OCI-LY1 (cell line): ENCODE data around the gene LTBP4.

ENCODE experiments used
- H2AFZ ChIP-seq: fragments of 200-600 bp; sonication (generic), shearing (Covaris generic); 2 replicates; pipeline ENCODE4 v1.6.0; 2014; ENCODE audit warnings: antibody characterized with exemption, mild to moderate bottlenecking, low read length
- H3F3A ChIP-seq: fragments of 200-600 bp; sonication (generic), shearing (Covaris generic); 2 replicates; pipeline ENCODE4 v1.6.0; 2014; ENCODE audit warnings: mild to moderate bottlenecking, antibody characterized with exemption, low read length, moderate library complexity; ENCODE audit not compliant: insufficient read depth
- H3K27ac ChIP-seq: fragments of 200-600 bp; sonication (generic); 2 replicates; pipeline ENCODE4 v1.5.1; 2014; ENCODE audit warnings: low read length, mixed run types, mild to moderate bottlenecking, low read depth; ENCODE audit not compliant: poor library complexity, severe bottlenecking
- H3K27me3 ChIP-seq: fragments of 200-600 bp; sonication (generic); 2 replicates; pipeline ENCODE4 v1.6.0; 2014; ENCODE audit warnings: antibody characterized with exemption, mild to moderate bottlenecking, low read length, moderate library complexity; ENCODE audit not compliant: insufficient read depth
- H3K36me3 ChIP-seq: fragments of 200-600 bp; sonication (generic); 2 replicates; pipeline ENCODE4 v1.6.1; 2014; ENCODE audit warnings: mild to moderate bottlenecking, antibody characterized with exemption, low read length, moderate library complexity, mixed read lengths; ENCODE audit not compliant: insufficient read depth
- H3K4me1 ChIP-seq: fragments of 200-600 bp; sonication (generic); 2 replicates; pipeline ENCODE4 v1.5.1; 2014; ENCODE audit warnings: mild to moderate bottlenecking, low read length, moderate library complexity; ENCODE audit not compliant: insufficient read depth, severe bottlenecking
- H3K4me2 ChIP-seq: fragments of 200-600 bp; sonication (generic), shearing (Covaris generic); 2 replicates; pipeline ENCODE4 v1.6.1; 2014; ENCODE audit warnings: low read length
- H3K4me3 ChIP-seq: fragments of 200-600 bp; sonication (generic); 2 replicates; pipeline ENCODE4 v1.5.1; 2014; ENCODE audit warnings: low read length, low read depth, mild to moderate bottlenecking, mixed read lengths; ENCODE audit not compliant: poor library complexity, severe bottlenecking
- H3K79me2 ChIP-seq: fragments of 200-600 bp; shearing (Covaris generic); 2 replicates; pipeline ENCODE4 v1.6.1; 2016; ENCODE audit warnings: mixed run types, low read length, mixed read lengths; ENCODE audit not compliant: insufficient read depth
- H3K9ac ChIP-seq: fragments of 200-600 bp; sonication (generic), shearing (Covaris generic); 2 replicates; pipeline ENCODE4 v1.6.1; 2014; ENCODE audit warnings: mild to moderate bottlenecking, low read length, mixed read lengths
- H3K9me2 ChIP-seq: fragments of 200-600 bp; sonication (generic), shearing (Covaris generic); 2 replicates; pipeline ENCODE4 v1.6.1; 2014; ENCODE audit warnings: low read depth, mild to moderate bottlenecking, low read length, mixed read lengths
- H3K9me3 ChIP-seq: fragments of 200-600 bp; shearing (Covaris generic); 2 replicates; pipeline ENCODE4 v1.6.1; 2014; ENCODE audit warnings: low read length, mixed read lengths
- H4K20me1 ChIP-seq: fragments of 200-600 bp; sonication (generic), shearing (Covaris generic); 2 replicates; pipeline ENCODE4 v1.6.0; 2016; ENCODE audit warnings: mild to moderate bottlenecking, low read length; ENCODE audit not compliant: insufficient read depth
- CTCF ChIP-seq: fragments of 200-600 bp; sonication (generic), shearing (Covaris generic); IDR thresholded peaks from 2 replicates; pipeline ENCODE4 v1.5.1; 2017; ENCODE audit warnings: mild to moderate bottlenecking, antibody characterized with exemption, low read length, moderate library complexity, mixed read lengths
- EZH2 ChIP-seq: fragments of 200-600 bp; sonication (generic), shearing (Covaris generic); IDR thresholded peaks from 2 replicates; pipeline ENCODE4 v1.8.0; 2017; ENCODE audit warnings: borderline replicate concordance, mixed run types, mild to moderate bottlenecking, antibody characterized with exemption, low read length, moderate library complexity, mixed read lengths

LTBP4 gene

GRCh38 chr19:40619333-40620160, 18.4 kb downstream of the LTBP4 start:
- no peaks in the 10 kb centered on the region for H3F3A ChIP-seq
- no peak overlapping the region for H3K4me3 ChIP-seq
- no peak overlapping the region for H3K27ac ChIP-seq
- no peaks in the 10 kb centered on the region for H4K20me1 ChIP-seq
- H3K79me2 ChIP-seq = no peaks in the 10 kb centered on the region
- H3K4me2 ChIP-seq = no peak overlapping the region
- peaks cover 69% of the 10 kb centered on the region for H3K36me3 ChIP-seq
- H3K4me1 ChIP-seq = peaks cover 8% of the 10 kb centered on the region
- no peaks in the 10 kb centered on the region for H3K9me2 ChIP-seq
- no peaks in the 10 kb centered on the region for H3K9me3 ChIP-seq
- TF ChIP-seq EZH2 (no peak), CTCF (no peak)
- no peak overlapping the region for H3K9ac ChIP-seq
- H3K27me3 ChIP-seq = no peaks in the 10 kb centered on the region
- H2AFZ ChIP-seq = no peak overlapping the region

GRCh38 chr19:40620161-40620485, 19.0 kb downstream of the LTBP4 start:
- H3K27me3 ChIP-seq = no peaks in the 10 kb centered on the region
- H4K20me1 ChIP-seq = no peaks in the 10 kb centered on the region
- no peak overlapping the region for H3K27ac ChIP-seq
- no peak overlapping the region for H3K4me3 ChIP-seq
- H3K79me2 ChIP-seq = no peaks in the 10 kb centered on the region
- no peak overlapping the region for H2AFZ ChIP-seq
- H3K4me2 ChIP-seq = no peak overlapping the region
- TF ChIP-seq CTCF (no peak), EZH2 (no peak)
- no peaks in the 10 kb centered on the region for H3K9me3 ChIP-seq
- peaks cover 2% of the 10 kb centered on the region for H3K4me1 ChIP-seq
- H3F3A ChIP-seq = no peaks in the 10 kb centered on the region
- H3K36me3 ChIP-seq = peaks cover 72% of the 10 kb centered on the region
- H3K9ac ChIP-seq = no peak overlapping the region
- H3K9me2 ChIP-seq = no peaks in the 10 kb centered on the region

- Histone ChIP-seq H3K27me3 (no peaks in the 10 kb centered on the region), H3K9ac (no peak overlapping the region), H4K20me1 (no peaks in the 10 kb centered on the region), H3K79me2 (no peaks in the 10 kb centered on the region), H3K9me2 (no peaks in the 10 kb centered on the region), H3F3A (no peaks in the 10 kb centered on the region), H3K9me3 (no peaks in the 10 kb centered on the region), H2AFZ (no peak overlapping the region), H3K27ac (no peak overlapping the region), H3K4me3 (no peak overlapping the region), H3K4me1 (no peaks in the 10 kb centered on the region), H3K4me2 (no peak overlapping the region), H3K36me3 (peaks cover 74% of the 10 kb centered on the region)
- TF ChIP-seq EZH2 (no peak), CTCF (no peak)
These were observed 20.1 kb downstream of the LTBP4 start for GRCh38 chr19:40621283-40621682.
